Right cardiac atrium (tissue), 5 donors: ENCODE measurements around the gene SCMH1. TPM values are rescaled to one million over a fixed set of nuclear protein-coding genes. Genes with fewer than 3 reads are reported as not detected.

ENCODE experiments used
- ATAC-seq, 2 donors: fragments of 200-7000 bp; cut with Tn5 transposase; one replicate each; pipeline versions ENCODE4 v1.8.0 to v1.9.1; 2020; ENCODE audit warnings: moderate library complexity in 2 of 2, mild to moderate bottlenecking in 1 of 2
- DNase-seq, 3 donors: peaks; one replicate each; pipeline ENCODE4 v3.0.0-alpha.2; 2020
- H3K27ac ChIP-seq: one replicate; pipeline ENCODE4 v1.5.1; 2013; ENCODE audit warnings: mild to moderate bottlenecking, low read length, control low read depth, moderate library complexity
- H3K27me3 ChIP-seq: one replicate; pipeline ENCODE4 v1.6.1; 2013; ENCODE audit not compliant: control insufficient read depth, insufficient read depth
- H3K4me1 ChIP-seq: one replicate; pipeline ENCODE4 v1.6.1; 2013; ENCODE audit warnings: low read length; ENCODE audit not compliant: control insufficient read depth, insufficient read depth
- H3K4me3 ChIP-seq: one replicate; pipeline ENCODE4 v1.5.1; 2013; ENCODE audit warnings: low read length, control low read depth
- H3K9me3 ChIP-seq: one replicate; pipeline ENCODE4 v1.6.1; 2013; ENCODE audit warnings: low read length; ENCODE audit not compliant: control insufficient read depth
- WGBS: extraction: QIAGEN DNeasy Blood & Tissue Kit; methylation state at CpG from one replicate; pipeline ENCODE4 v1.1.7; 2013; 5-methylcytosine and 5-hydroxymethylcytosine counted together
- intact Hi-C, 4 donors: fragments of 100-400 bp; cut with DNase I; formaldehyde crosslinking; loops; one replicate each; pipeline versions ENCODE4 v1.11.0 to v1.14.0; 2022 to 2023
- long read RNA-seq, 4 donors: library from polyadenylated mRNA; unstranded; transcript quantifications; one replicate each; pipeline ENCODE4 v2.0.0, GENCODE V29; 2020 to 2021
- polyA plus RNA-seq: library from polyadenylated mRNA; stranded (reverse); fragments of 200-250 nt; gene quantifications from one replicate; pipeline ENCODE4 v1.2.3, GENCODE V29; 2013
- total RNA-seq, 4 donors: library from RNA; stranded (reverse); fragmentation: NEBNext Ultra II Directional; extraction: Animal tissue kit (Norgen Biotek cat#: 25700); gene quantifications; one replicate each; pipeline ENCODE4 v1.2.1, GENCODE V29; 2021
- donor health status: healthy with polysubstance abuse.
- donor health status: DM: no; HTN: yes; CAD: no.
- donor health status: DM: no; HTN: no; CAD: no.
- donor health status: DM: no; HTN: yes; CAD: no; lungs with severe emphysema.
- donor health status: DM: yes; HTN: yes; CAD: no.

Gene SCMH1
- total RNA-seq (10 to 100 TPM; 50.2 to 66.5 (median 57.1) TPM), polyA plus RNA-seq (42.6 TPM)
- long read RNA-seq, donor 1, transcript SCMH1-206 (16 exons, 3,323 nt), result major isoform, 5 of 129 reads
- long read RNA-seq, donor 1, partial matches to known transcripts, result 78 of 129 reads
- long read RNA-seq, donor 1, other reads (novel, unspliced or antisense), result 40 of 129 reads
- long read RNA-seq, donor 2, partial matches to known transcripts, result 18 of 51 reads
- long read RNA-seq, donor 2, other reads (novel, unspliced or antisense), result 26 of 51 reads
- long read RNA-seq, donor 3, transcript SCMH1-207 (15 exons, 3,252 nt), result minor isoform, 6 of 237 reads
- long read RNA-seq, donor 3, transcript SCMH1-206 (16 exons, 3,323 nt), result major isoform, 12 of 237 reads
- long read RNA-seq, donor 3, partial matches to known transcripts, result 153 of 237 reads
- long read RNA-seq, donor 3, other reads (novel, unspliced or antisense), result 64 of 237 reads
- long read RNA-seq, donor 4, partial matches to known transcripts, result 22 of 53 reads
- long read RNA-seq, donor 4, other reads (novel, unspliced or antisense), result 30 of 53 reads

DNA sequence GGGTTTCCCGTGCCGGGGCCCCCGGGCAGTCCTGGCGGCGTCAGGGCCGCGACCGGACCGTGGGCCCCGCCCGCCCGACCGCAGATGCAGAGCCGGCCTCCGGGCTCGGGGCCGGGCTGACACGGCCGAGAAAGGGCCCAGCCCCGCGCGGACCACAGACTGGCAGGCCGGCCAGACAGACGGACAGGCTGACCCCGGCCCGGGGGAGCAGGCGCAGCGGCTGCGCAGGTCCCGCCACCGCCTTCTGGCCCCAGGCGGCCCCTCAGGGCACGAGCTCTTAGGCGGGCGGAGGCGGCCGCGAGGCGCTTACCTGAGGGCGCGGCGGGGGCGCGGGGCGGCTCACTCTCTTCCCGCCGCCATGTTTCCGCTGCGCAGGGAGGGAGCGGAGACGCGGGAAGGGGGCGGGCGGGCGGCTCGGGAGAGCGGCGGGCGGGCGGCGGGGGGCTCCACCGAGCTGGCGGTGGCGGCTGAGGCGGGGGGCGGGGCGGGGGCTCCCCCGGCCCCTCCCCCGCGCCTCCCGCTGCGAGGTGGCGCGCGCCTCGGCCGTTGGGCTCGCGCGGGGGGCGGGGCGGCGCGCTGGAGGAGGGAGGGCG lies at the start of gene SCMH1:
SCMH1 (minus strand) TSS at position 558 of the 593 bp plus-strand sequence. CDS start 56,173 bp downstream, outside the sequence.
- DNase-seq (peak; percentile 45 to 81 (median 77)), ATAC-seq (peak; percentile 53 to 68)
- H3K4me1 ChIP-seq, result peaks cover 3% of the 10 kb centered on the region
- intact Hi-C loops, result no loop called here
- H3K27me3 ChIP-seq, result no peaks in the 10 kb centered on the region
- no peaks in the 10 kb centered on the region for H3K9me3 ChIP-seq
- WGBS, result under 1% methylated on average over 78 of the region's 85 CpGs
- H3K4me3 ChIP-seq, result peak within 1 kb of the TSS; percentile 62
- peak within 1 kb of the TSS; percentile 83 for H3K27ac ChIP-seq

DNA sequence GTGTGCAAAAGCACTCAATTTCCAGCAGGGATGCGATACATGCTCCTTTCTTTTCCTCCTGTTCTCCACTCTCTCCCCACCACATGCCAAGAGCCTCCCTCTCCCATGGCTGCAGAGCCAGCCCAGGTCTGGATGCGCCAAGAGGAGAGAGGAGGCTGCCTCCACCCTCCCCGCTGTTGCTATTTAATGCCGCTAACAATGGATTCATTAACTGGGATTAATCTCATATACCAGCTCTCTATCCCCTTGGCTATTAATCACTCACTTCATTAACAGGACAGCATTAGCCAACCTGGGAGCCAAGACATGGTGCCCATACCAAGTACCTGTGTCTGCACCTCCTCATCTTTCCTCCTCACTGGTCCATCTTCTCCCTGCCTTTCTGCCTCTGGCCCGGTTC lies 49.1 kb upstream of the SCMH1 start:
- Histone ChIP-seq H3K9me3 (no peaks in the 10 kb centered on the region), H3K27me3 (no peaks in the 10 kb centered on the region), H3K4me3 (no peak overlapping the region), H3K27ac (no peak overlapping the region), H3K4me1 (peaks cover 2% of the 10 kb centered on the region)
- intact Hi-C loops, result no loop called here
- no peak for DNase-seq
- no peak for ATAC-seq
- WGBS, result 77% methylated on average over 5 of the region's 5 CpGs

DNA sequence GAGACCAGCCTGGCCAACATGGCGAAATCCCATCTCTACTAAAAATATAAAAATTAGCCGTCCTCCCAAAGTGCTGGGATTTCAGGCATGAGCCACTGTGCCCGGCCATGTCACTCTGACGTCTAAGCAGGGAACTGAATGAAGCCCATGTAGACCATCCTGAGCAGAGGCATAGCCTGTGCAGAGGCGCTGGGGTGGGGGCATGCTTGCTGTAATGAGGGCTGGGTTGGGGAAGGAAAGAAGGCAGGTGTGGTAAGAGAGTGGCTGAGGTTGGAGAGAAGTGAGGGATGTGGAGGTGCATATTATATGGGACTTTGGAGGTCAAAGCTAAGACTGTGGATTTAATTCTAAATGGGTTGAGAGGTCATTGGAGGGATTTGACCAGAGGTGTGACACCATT lies 47.1 kb upstream of the SCMH1 start:
- Histone ChIP-seq H3K9me3 (no peaks in the 10 kb centered on the region), H3K27ac (no peak overlapping the region), H3K4me3 (no peak overlapping the region), H3K4me1 (peaks cover 7% of the 10 kb centered on the region), H3K27me3 (no peaks in the 10 kb centered on the region)
- intact Hi-C loops, result no loop called here
- no peak for DNase-seq
- WGBS, result 96% methylated on average over 5 of the region's 5 CpGs
- ATAC-seq, result no peak

DNA sequence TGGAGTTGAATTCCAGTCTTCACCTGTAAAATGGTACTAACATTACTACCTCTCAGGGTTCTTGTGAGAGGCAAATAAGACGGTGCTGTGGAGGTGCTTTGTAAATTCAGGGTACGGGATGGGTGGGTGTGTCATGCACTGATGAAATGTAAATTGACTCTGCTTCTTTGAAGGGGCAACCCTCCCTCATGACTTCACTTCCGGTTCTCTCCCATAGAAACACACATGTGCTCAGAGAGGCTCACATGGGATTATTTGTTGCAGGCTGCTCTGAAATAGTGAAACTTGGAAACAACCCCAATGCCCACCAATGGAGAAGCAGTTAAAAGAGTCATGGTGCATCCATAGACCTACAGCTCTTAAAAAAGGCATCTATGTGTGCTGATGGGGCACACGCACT lies 44.9 kb upstream of the SCMH1 start:
- Histone ChIP-seq H3K27ac (no peak overlapping the region), H3K27me3 (no peaks in the 10 kb centered on the region), H3K4me1 (peaks cover 9% of the 10 kb centered on the region), H3K4me3 (no peak overlapping the region), H3K9me3 (no peaks in the 10 kb centered on the region)
- WGBS, result 78% methylated on average over 4 of the region's 4 CpGs
- ATAC-seq, result no peak
- intact Hi-C loops, result no loop called here
- no peak for DNase-seq

DNA sequence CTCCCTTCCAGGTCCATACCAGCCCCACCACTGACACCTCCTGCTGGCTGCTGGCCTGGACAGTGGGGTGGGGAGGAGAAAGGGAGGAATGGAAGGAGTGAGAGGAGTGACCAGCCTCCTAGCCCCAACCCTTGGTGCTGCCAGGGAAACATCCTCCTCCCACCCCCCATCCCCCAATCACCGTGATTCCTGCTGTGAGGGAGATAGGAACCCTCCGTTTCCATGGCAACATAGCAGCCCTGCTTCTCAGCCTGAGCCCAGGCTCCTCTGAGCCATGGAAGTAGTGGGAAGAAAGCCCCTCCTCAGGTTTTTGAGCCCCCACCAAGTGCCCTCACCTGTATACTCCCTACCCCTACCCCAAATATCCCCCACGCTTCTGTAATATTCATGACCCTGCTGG lies 44.4 kb upstream of the SCMH1 start:
- intact Hi-C loops, result no loop called here

DNA sequence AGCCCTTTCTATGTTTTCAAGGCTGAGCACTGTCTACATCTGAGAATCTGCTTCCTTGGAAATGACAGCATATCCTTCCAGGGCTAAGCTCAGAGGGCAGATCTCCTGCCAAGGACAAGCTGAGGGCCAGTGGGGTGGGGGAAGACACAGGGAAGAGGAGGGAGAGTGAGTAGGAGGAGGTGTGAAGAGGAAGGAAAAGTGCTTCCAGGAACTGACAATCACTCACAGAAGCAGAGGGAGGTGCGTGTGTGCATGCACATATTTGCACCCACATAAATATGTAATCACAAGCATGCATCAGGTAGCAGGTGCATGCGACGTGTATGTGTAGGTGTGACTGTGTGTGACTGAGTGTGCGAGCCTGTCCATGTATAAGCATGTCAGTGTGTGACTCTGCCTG lies 43.7 kb upstream of the SCMH1 start:
- ATAC-seq, result peak; percentile 45 to 72
- Histone ChIP-seq H3K27ac (no peak overlapping the region), H3K4me1 (peaks cover 9% of the 10 kb centered on the region), H3K27me3 (no peaks in the 10 kb centered on the region), H3K9me3 (no peaks in the 10 kb centered on the region), H3K4me3 (no peak overlapping the region)
- intact Hi-C loops, result no loop called here
- WGBS, result 63% methylated on average over 4 of the region's 4 CpGs
- no peak for DNase-seq

More for the DNA sequence above, 44.4 kb upstream of the SCMH1 start:
- H3K4me3 ChIP-seq, result no peak overlapping the region
- DNase-seq (no peak), ATAC-seq (no peak)
- H3K4me1 ChIP-seq, result peaks cover 9% of the 10 kb centered on the region
- H3K27me3 ChIP-seq, result no peaks in the 10 kb centered on the region
- H3K9me3 ChIP-seq, result no peaks in the 10 kb centered on the region
- no peak overlapping the region for H3K27ac ChIP-seq
- 52% methylated on average over 3 of the region's 3 CpGs for WGBS

DNA sequence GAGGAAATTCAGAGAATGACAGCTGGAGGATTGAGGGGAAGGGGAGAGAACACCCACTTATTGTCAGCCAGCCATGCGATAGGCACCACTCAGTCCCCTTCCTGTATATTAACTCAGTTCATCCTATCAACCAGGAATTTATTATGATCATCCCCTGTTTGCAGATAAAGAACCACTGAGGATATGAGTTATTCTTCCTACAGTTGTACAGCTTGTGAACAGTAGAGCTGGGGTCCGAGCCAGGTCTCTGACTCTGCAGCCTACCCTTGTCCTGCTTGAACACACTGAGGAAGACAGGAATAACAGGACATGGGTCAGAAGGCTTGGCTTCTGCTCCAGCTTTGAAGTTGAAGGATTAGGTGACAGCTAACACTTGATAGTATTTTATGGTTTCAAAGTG lies 42.0 kb upstream of the SCMH1 start:
- H3K4me1 ChIP-seq, result peaks cover 9% of the 10 kb centered on the region
- no peak overlapping the region for H3K4me3 ChIP-seq
- no peak for DNase-seq
- ATAC-seq, result peak in 1 of 2 donors; percentile 26
- intact Hi-C loops, result loop anchor here in 3 of 4 donors (5.0 kb wide), 2 partner anchors 133 to 138 kb away; no protein-coding TSS in a partner anchor
- no peak overlapping the region for H3K27ac ChIP-seq
- H3K27me3 ChIP-seq, result no peaks in the 10 kb centered on the region
- no peaks in the 10 kb centered on the region for H3K9me3 ChIP-seq
- 70% methylated on average over 2 of the region's 2 CpGs for WGBS

DNA sequence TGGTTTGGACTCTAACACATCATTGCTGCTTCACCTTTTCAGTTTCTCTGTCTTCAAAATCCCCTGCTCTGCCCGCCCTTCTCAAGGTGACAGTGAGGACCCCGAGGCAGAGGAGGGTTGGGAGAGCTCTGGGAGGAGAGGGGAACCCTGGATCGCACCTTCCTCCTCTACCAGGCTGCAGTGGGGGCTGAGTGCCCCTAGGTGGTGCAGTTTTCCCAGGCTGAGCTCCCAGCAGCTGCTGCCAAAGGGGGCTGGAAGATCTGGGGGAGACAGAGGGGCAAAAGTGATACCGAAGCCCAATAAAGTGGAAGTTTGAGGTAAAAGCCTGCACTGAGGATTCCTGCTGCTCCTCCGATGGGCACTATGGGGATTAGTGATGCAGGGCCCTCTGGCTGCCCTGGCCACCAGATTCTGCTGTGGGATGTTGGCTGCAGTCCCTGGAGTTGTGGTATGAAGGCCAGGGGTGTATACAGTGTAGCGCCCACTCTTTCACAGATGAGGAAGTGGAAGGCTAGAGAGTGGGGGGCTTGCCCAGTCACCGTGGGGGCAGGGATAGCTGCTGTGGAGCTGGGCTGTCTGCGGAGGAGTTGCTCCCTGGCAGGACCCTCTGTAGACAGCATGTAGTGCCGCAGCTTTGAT lies 40.7 kb upstream of the SCMH1 start:
- intact Hi-C loops, result loop anchor here in 3 of 4 donors (5.0 kb wide), 2 partner anchors 135 to 140 kb away; no protein-coding TSS in a partner anchor
- WGBS, result 35% methylated on average over 9 of the region's 9 CpGs
- no peak overlapping the region for H3K4me3 ChIP-seq
- no peaks in the 10 kb centered on the region for H3K27me3 ChIP-seq
- H3K27ac ChIP-seq, result no peak overlapping the region
- DNase-seq (peak; percentile 37 to 70 (median 64)), ATAC-seq (peak; percentile 55 to 58)
- no peaks in the 10 kb centered on the region for H3K9me3 ChIP-seq
- peaks cover 9% of the 10 kb centered on the region for H3K4me1 ChIP-seq

DNA sequence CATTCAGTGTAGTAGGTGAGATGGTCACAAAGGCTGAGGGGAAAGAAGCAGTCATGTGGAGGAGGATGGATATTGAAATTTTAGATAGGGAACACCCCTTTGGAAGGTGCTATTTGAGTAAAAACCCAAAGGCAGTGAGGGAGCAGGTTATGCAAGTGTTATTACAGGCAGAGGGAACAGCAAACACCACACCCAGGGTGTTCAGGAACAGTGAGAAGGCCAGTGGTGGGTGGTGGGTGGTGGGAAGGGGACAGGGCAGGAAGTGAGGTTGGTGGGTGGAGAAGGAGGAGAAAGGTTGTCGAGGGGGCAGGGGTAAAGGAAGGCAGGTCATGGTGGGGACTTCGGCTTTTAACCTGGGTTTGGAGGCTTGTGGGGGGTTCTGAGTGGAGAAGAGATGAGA lies 39.2 kb upstream of the SCMH1 start:
- Histone ChIP-seq H3K27ac (no peak overlapping the region), H3K4me3 (no peak overlapping the region), H3K27me3 (no peaks in the 10 kb centered on the region), H3K9me3 (no peaks in the 10 kb centered on the region), H3K4me1 (peaks cover 8% of the 10 kb centered on the region)
- intact Hi-C loops, result loop anchor here in 3 of 4 donors (5.0 kb wide), 2 partner anchors 136 to 141 kb away; no protein-coding TSS in a partner anchor
- 62% methylated on average over 2 of the region's 2 CpGs for WGBS
- DNase-seq (no peak), ATAC-seq (no peak)

DNA sequence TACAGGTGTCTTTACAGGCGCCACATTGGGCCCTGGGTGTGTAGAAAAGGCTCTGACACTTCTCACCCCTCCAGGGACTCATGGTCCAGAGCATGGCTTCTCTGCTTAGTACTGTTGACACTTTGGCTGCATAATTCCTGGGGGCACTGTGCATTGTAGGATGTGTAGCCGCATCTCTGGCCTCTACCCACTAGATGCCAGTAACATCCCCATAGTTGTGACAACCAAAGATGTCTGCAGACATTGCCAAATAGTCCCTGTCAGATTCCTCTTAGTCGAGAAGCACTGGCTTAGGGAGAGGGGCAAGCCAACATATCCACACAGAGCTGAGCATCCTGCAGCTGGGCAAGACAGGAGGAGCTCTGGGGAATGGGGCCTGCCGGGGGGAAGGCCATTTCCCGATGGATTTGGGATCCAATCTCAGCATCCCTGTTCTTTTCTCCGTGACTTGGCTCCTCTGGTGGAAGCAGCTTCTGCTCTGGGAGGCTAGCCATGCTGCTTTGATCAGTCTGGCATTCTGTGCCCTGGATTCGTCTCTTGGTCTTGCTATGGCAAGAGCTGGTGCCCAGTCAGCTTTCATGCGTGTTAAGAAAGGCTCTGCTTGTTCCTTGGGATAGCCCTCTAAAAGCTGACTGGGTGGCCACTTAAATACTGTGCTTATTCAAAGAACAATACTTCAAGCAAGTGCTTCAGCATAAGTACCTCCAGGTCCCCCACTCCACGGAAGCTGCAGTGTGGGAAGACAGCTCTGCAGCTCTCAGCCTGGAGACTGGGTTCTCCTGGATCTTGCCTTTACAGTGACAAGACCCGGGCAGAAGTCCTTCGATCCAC lies 38.3 kb upstream of the SCMH1 start:
- ATAC-seq, result no peak
- H3K4me1 ChIP-seq, result peaks cover 2% of the 10 kb centered on the region
- H3K4me3 ChIP-seq, result no peak overlapping the region
- no peaks in the 10 kb centered on the region for H3K27me3 ChIP-seq
- no peak overlapping the region for H3K27ac ChIP-seq
- WGBS, result 79% methylated on average over 11 of the region's 11 CpGs
- DNase-seq, result no peak
- intact Hi-C loops, result loop anchor here in 3 of 4 donors (5.0 kb wide), 2 partner anchors 137 to 142 kb away; no protein-coding TSS in a partner anchor
- no peaks in the 10 kb centered on the region for H3K9me3 ChIP-seq
